ENCODE results near the gene CTAG2. TPM values are rescaled to one million over a fixed set of nuclear protein-coding genes. Genes with fewer than 3 reads are reported as not detected.

Gene CTAG2
- total and polyA plus RNA-seq, 2 experiments from 2014 or later, result not detected

GRCh38 chrX:154603438-154604430, 49.6 kb downstream of the CTAG2 start:
- in situ Hi-C loops (cut with MboI), result no loop called here
- H3K4me2 ChIP-seq (ENCODE audit: unreplicated experiment), result no peak overlapping the region
- no peaks in the 10 kb centered on the region for H3K9me2 ChIP-seq (ENCODE audit: insufficient read depth)
- no peaks in the 10 kb centered on the region for H3K79me2 ChIP-seq (ENCODE audit: insufficient read depth)
- TF ChIP-seq EZH2phosphoT487 (IDR thresholded peaks at IDR 0.05; ENCODE audit: insufficient read depth, low read depth), result no peak
- H3K9me3 ChIP-seq (ENCODE audit: low read depth), result no peaks in the 10 kb centered on the region
- DNase-seq, result peak; percentile 85
- no peaks in the 10 kb centered on the region for H3K36me3 ChIP-seq (ENCODE audit: low read depth)
- no peak overlapping the region for H2AFZ ChIP-seq
- 51 to 60% methylated on average over 8 to 11 of the region's 13 CpGs for WGBS, 2 experiments (ENCODE audit: low coverage in 1 of 2, low lambda C conversion rate in 2 of 2, missing lambda C conversion rate in 2 of 2)
- H3K27ac ChIP-seq, result no peak overlapping the region
- no peak overlapping the region for H3K9ac ChIP-seq
- H3K4me1 ChIP-seq (ENCODE audit: insufficient read depth), result peaks cover 22% of the 10 kb centered on the region
- no peaks in the 10 kb centered on the region for H4K20me1 ChIP-seq (ENCODE audit: insufficient read depth)
- no peak overlapping the region for H3K4me3 ChIP-seq
- no peaks in the 10 kb centered on the region for H3K27me3 ChIP-seq (replicated peaks; ENCODE audit: insufficient read depth)
- H3F3A ChIP-seq (ENCODE audit: insufficient read depth), result peaks cover 8% of the 10 kb centered on the region; the same call in 1 of the 2 replicates

- no peaks in the 10 kb centered on the region for H4K20me1 ChIP-seq (ENCODE audit: insufficient read depth)
Observed at GRCh38 chrX:154602766-154603437, 50.5 kb downstream of the CTAG2 start.

DNA sequence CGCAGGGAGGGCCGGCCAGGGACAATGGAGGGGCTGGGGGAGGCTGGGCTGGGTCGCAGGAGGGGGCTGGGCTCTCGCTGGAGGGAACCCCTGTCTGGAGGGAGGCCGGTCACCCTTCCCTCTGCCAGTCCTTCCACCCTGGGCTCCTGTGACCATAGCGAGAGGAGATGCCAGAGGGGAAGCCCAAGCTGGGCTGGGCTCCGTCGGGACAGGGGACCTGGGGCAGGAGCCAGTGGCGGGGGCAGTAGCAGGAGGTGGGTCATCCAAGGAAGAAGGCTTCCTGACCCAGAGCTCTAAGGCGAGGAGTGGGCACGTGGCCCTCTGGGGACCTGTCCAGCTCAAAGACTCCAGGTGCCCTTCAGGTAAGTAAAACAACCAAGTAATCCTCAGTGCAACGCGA, 51.2 kb downstream of the CTAG2 start:
- in situ Hi-C loops (cut with MboI), result no loop called here
- no peaks in the 10 kb centered on the region for H3K27me3 ChIP-seq (replicated peaks; ENCODE audit: insufficient read depth)
- H3K9me3 ChIP-seq (ENCODE audit: low read depth), result no peaks in the 10 kb centered on the region
- H3K79me2 ChIP-seq (ENCODE audit: insufficient read depth), result no peaks in the 10 kb centered on the region
- H3K4me3 ChIP-seq, result no peak overlapping the region
- no peak overlapping the region for H3K4me2 ChIP-seq (ENCODE audit: unreplicated experiment)
- WGBS, 2 experiments (ENCODE audit: low coverage in 1 of 2, low lambda C conversion rate in 2 of 2, missing lambda C conversion rate in 2 of 2), result 72 to 85% methylated on average over 8 to 10 of the region's 13 CpGs
- TF ChIP-seq EZH2 (IDR thresholded peaks at IDR 0.05; ENCODE audit: insufficient read depth, poor library complexity, severe bottlenecking) (no peak), EZH2phosphoT487 (IDR thresholded peaks at IDR 0.05; ENCODE audit: insufficient read depth, low read depth) (no peak)
- no peaks in the 10 kb centered on the region for H4K20me1 ChIP-seq (ENCODE audit: insufficient read depth)
- H2AFZ ChIP-seq, result no peak overlapping the region
- H3K4me1 ChIP-seq (ENCODE audit: insufficient read depth), result peaks cover 22% of the 10 kb centered on the region
- H3F3A ChIP-seq (ENCODE audit: insufficient read depth), result peaks cover 8% of the 10 kb centered on the region; the same call in 1 of the 2 replicates
- no peak overlapping the region for H3K27ac ChIP-seq
- H3K36me3 ChIP-seq (ENCODE audit: low read depth), result no peaks in the 10 kb centered on the region
- H3K9me2 ChIP-seq (ENCODE audit: insufficient read depth), result no peaks in the 10 kb centered on the region
- no peak overlapping the region for H3K9ac ChIP-seq
- no peak for DNase-seq

More at GRCh38 chrX:154602766-154603437, 50.5 kb downstream of the CTAG2 start:
- no peaks in the 10 kb centered on the region for H3K9me2 ChIP-seq (ENCODE audit: insufficient read depth)
- H3K4me3 ChIP-seq, result no peak overlapping the region
- 82 to 83% methylated on average over 14 to 18 of the region's 18 CpGs for WGBS, 2 experiments (ENCODE audit: low coverage in 1 of 2, low lambda C conversion rate in 2 of 2, missing lambda C conversion rate in 2 of 2)
- no peaks in the 10 kb centered on the region for H3K79me2 ChIP-seq (ENCODE audit: insufficient read depth)
- no peaks in the 10 kb centered on the region for H3K27me3 ChIP-seq (replicated peaks; ENCODE audit: insufficient read depth)
- TF ChIP-seq EZH2phosphoT487 (IDR thresholded peaks at IDR 0.05; ENCODE audit: insufficient read depth, low read depth) (no peak), EZH2 (IDR thresholded peaks at IDR 0.05; ENCODE audit: insufficient read depth, poor library complexity, severe bottlenecking) (no peak)
- in situ Hi-C loops (cut with MboI), result no loop called here
- no peak overlapping the region for H2AFZ ChIP-seq
- no peak for DNase-seq
- no peak overlapping the region for H3K27ac ChIP-seq
- peaks cover 8% of the 10 kb centered on the region; the same call in 1 of the 2 replicates for H3F3A ChIP-seq (ENCODE audit: insufficient read depth)
- no peaks in the 10 kb centered on the region for H3K36me3 ChIP-seq (ENCODE audit: low read depth)
- H3K9ac ChIP-seq, result no peak overlapping the region
- H3K4me1 ChIP-seq (ENCODE audit: insufficient read depth), result peaks cover 22% of the 10 kb centered on the region
- H3K9me3 ChIP-seq (ENCODE audit: low read depth), result no peaks in the 10 kb centered on the region
- no peak overlapping the region for H3K4me2 ChIP-seq (ENCODE audit: unreplicated experiment)

Small RNAs within 50 kb of the gene (small RNA-seq; reads per million reads assigned to genes)
- not detected for gene AC244090.1 (ENCODE audit: low read depth, low replicate concordance)
- gene AC244107.2 (ENCODE audit: low read depth, low replicate concordance), result not detected

Other genes with a start within 250 kb of the CTAG2 start
- 60.7 TPM in 2 replicates for gene DNASE1L1, start 244.3 kb downstream of the CTAG2 start, total RNA-seq (2014; rRNA removed; shearing (Covaris generic))
- 16.6 and 17.0 TPM in 2 replicates for gene DNASE1L1, start 244.3 kb downstream of the CTAG2 start, polyA plus RNA-seq (2016; fragmentation: Nextera tagmentation; extraction: Ambion mirVana)
- 17.6 and 38.8 TPM in 2 replicates for gene TAFAZZIN, start 242.0 kb downstream of the CTAG2 start, total RNA-seq (2014; rRNA removed; shearing (Covaris generic))
- 18.2 and 20.5 TPM in 2 replicates for gene TAFAZZIN, start 242.0 kb downstream of the CTAG2 start, polyA plus RNA-seq (2016; fragmentation: Nextera tagmentation; extraction: Ambion mirVana)
- 73.2 and 87.8 TPM in 2 replicates for gene ATP6AP1, start 224.9 kb downstream of the CTAG2 start, total RNA-seq (2014; rRNA removed; shearing (Covaris generic))
- gene ATP6AP1, start 224.9 kb downstream of the CTAG2 start, polyA plus RNA-seq (2016; fragmentation: Nextera tagmentation; extraction: Ambion mirVana), result 156 and 158 TPM in 2 replicates
- 196 and 228 TPM in 2 replicates for gene GDI1, start 216.4 kb downstream of the CTAG2 start, total RNA-seq (2014; rRNA removed; shearing (Covaris generic))
- 82.2 and 87.1 TPM in 2 replicates for gene GDI1, start 216.4 kb downstream of the CTAG2 start, polyA plus RNA-seq (2016; fragmentation: Nextera tagmentation; extraction: Ambion mirVana)
- gene FAM50A, start 209.4 kb downstream of the CTAG2 start, total RNA-seq (2014; rRNA removed; shearing (Covaris generic)), result 52.5 and 54.7 TPM in 2 replicates
- gene FAM50A, start 209.4 kb downstream of the CTAG2 start, polyA plus RNA-seq (2016; fragmentation: Nextera tagmentation; extraction: Ambion mirVana), result 122 and 125 TPM in 2 replicates
- gene PLXNA3, start 195.3 kb downstream of the CTAG2 start, total RNA-seq (2014; rRNA removed; shearing (Covaris generic)), result 25.9 and 30.7 TPM in 2 replicates
- gene PLXNA3, start 195.3 kb downstream of the CTAG2 start, polyA plus RNA-seq (2016; fragmentation: Nextera tagmentation; extraction: Ambion mirVana), result 26.7 and 35.1 TPM in 2 replicates
- gene LAGE3, start 174.3 kb downstream of the CTAG2 start, total RNA-seq (2014; rRNA removed; shearing (Covaris generic)), result 42.9 and 44.0 TPM in 2 replicates
- gene LAGE3, start 174.3 kb downstream of the CTAG2 start, polyA plus RNA-seq (2016; fragmentation: Nextera tagmentation; extraction: Ambion mirVana), result 49.2 and 49.7 TPM in 2 replicates
- gene UBL4A, start 167.0 kb downstream of the CTAG2 start, total RNA-seq (2014; rRNA removed; shearing (Covaris generic)), result 36.8 and 53.0 TPM in 2 replicates
- 42.4 and 45.2 TPM in 2 replicates for gene UBL4A, start 167.0 kb downstream of the CTAG2 start, polyA plus RNA-seq (2016; fragmentation: Nextera tagmentation; extraction: Ambion mirVana)
- 48.3 and 61.0 TPM in 2 replicates for gene SLC10A3, start 162.9 kb downstream of the CTAG2 start, total RNA-seq (2014; rRNA removed; shearing (Covaris generic))
- gene SLC10A3, start 162.9 kb downstream of the CTAG2 start, polyA plus RNA-seq (2016; fragmentation: Nextera tagmentation; extraction: Ambion mirVana), result 49.4 and 50.8 TPM in 2 replicates
- gene FAM3A, start 137.3 kb downstream of the CTAG2 start, total RNA-seq (2014; rRNA removed; shearing (Covaris generic)), result 27.8 and 43.6 TPM in 2 replicates
- gene FAM3A, start 137.3 kb downstream of the CTAG2 start, polyA plus RNA-seq (2016; fragmentation: Nextera tagmentation; extraction: Ambion mirVana), result 35.2 and 35.7 TPM in 2 replicates
- 55.0 and 66.0 TPM in 2 replicates for gene G6PD, start 106.7 kb downstream of the CTAG2 start, total RNA-seq (2014; rRNA removed; shearing (Covaris generic))
- gene G6PD, start 106.7 kb downstream of the CTAG2 start, polyA plus RNA-seq (2016; fragmentation: Nextera tagmentation; extraction: Ambion mirVana), result 42.5 and 44.3 TPM in 2 replicates
- gene IKBKG, start 106.0 kb downstream of the CTAG2 start, total RNA-seq (2014; rRNA removed; shearing (Covaris generic)), result 18.0 and 25.9 TPM in 2 replicates
- gene IKBKG, start 106.0 kb downstream of the CTAG2 start, polyA plus RNA-seq (2016; fragmentation: Nextera tagmentation; extraction: Ambion mirVana), result 26.2 and 29.5 TPM in 2 replicates
- not detected in 2 replicates for gene CTAG1A, start 68.4 kb downstream of the CTAG2 start, total RNA-seq (2014; rRNA removed; shearing (Covaris generic))
- not detected in 2 replicates for gene CTAG1A, start 68.4 kb downstream of the CTAG2 start, polyA plus RNA-seq (2016; fragmentation: Nextera tagmentation; extraction: Ambion mirVana)
- not detected in 2 replicates for gene CTAG1B, start 34.3 kb downstream of the CTAG2 start, total RNA-seq (2014; rRNA removed; shearing (Covaris generic))
- gene CTAG1B, start 34.3 kb downstream of the CTAG2 start, polyA plus RNA-seq (2016; fragmentation: Nextera tagmentation; extraction: Ambion mirVana), result not detected in 2 replicates
- 0.25 and 0.76 TPM in 2 replicates for gene GAB3, start 97.5 kb upstream of the CTAG2 start, total RNA-seq (2014; rRNA removed; shearing (Covaris generic))
- 0.89 and 1.0 TPM in 2 replicates for gene GAB3, start 97.5 kb upstream of the CTAG2 start, polyA plus RNA-seq (2016; fragmentation: Nextera tagmentation; extraction: Ambion mirVana)
- gene DKC1, start 109.3 kb upstream of the CTAG2 start, total RNA-seq (2014; rRNA removed; shearing (Covaris generic)), result 30.0 and 40.1 TPM in 2 replicates
- gene DKC1, start 109.3 kb upstream of the CTAG2 start, polyA plus RNA-seq (2016; fragmentation: Nextera tagmentation; extraction: Ambion mirVana), result 41.3 and 42.9 TPM in 2 replicates
- gene MPP1, start 151.9 kb upstream of the CTAG2 start, total RNA-seq (2014; rRNA removed; shearing (Covaris generic)), result 16.7 and 22.7 TPM in 2 replicates
- gene MPP1, start 151.9 kb upstream of the CTAG2 start, polyA plus RNA-seq (2016; fragmentation: Nextera tagmentation; extraction: Ambion mirVana), result 16.6 and 17.4 TPM in 2 replicates
- gene SMIM9, start 181.1 kb upstream of the CTAG2 start, total RNA-seq (2014; rRNA removed; shearing (Covaris generic)), result not detected in 2 replicates
- gene SMIM9, start 181.1 kb upstream of the CTAG2 start, polyA plus RNA-seq (2016; fragmentation: Nextera tagmentation; extraction: Ambion mirVana), result not detected in 2 replicates
- 2.9 and 11.1 TPM in 2 replicates for gene F8A1, start 232.8 kb upstream of the CTAG2 start, total RNA-seq (2014; rRNA removed; shearing (Covaris generic))
- gene F8A1, start 232.8 kb upstream of the CTAG2 start, polyA plus RNA-seq (2016; fragmentation: Nextera tagmentation; extraction: Ambion mirVana), result 18.9 and 23.4 TPM in 2 replicates

Measured in GM23248 (cell line).